SK-N-MC (cell line): Measurements from ENCODE around the gene RUVBL2.

Experiments used
- DNase-seq: peaks from one replicate; pipeline ENCODE4 v3.0.0-alpha.2; 2011; ENCODE audit warnings: low read depth, low spot score
- H3K27ac ChIP-seq: fragments of 200-600 bp; sonication (generic); 2 replicates; pipeline ENCODE4 v1.5.1; 2016; ENCODE audit warnings: mixed run types
- H3K36me3 ChIP-seq: fragments of 200-600 bp; sonication (generic); 2 replicates; pipeline ENCODE4 v1.6.1; 2017; ENCODE audit warnings: antibody characterized with exemption, low read length, mixed read lengths; ENCODE audit not compliant: insufficient read depth
- H3K4me3 ChIP-seq: fragments of 200-600 bp; sonication (generic); 2 replicates; pipeline ENCODE4 v1.5.1; 2016
- H3K9ac ChIP-seq: fragments of 200-600 bp; sonication (generic); 2 replicates; pipeline ENCODE4 v1.8.0; 2017; ENCODE audit warnings: mixed run types, mixed read lengths; ENCODE audit not compliant: insufficient read length
- H3K9me3 ChIP-seq: fragments of 200-600 bp; sonication (generic); 2 replicates; pipeline ENCODE4 v1.6.1; 2017; ENCODE audit warnings: low read depth, mild to moderate bottlenecking, antibody characterized with exemption, low read length, moderate library complexity, mixed read lengths
- EZH2 ChIP-seq: fragments of 200-600 bp; sonication (generic); IDR thresholded peaks from one replicate; pipeline ENCODE4 v1.6.1; 2017; ENCODE audit warnings: antibody characterized with exemption
- FOXP2 ChIP-seq: optimal IDR thresholded peaks from 2 replicates; pipeline ENCODE3; 2011; ENCODE audit warnings: mild to moderate bottlenecking, moderate library complexity; ENCODE audit not compliant: insufficient read depth; ENCODE audit errors: extremely low read length, control extremely low read depth
- POLR2AphosphoS5 ChIP-seq: IDR thresholded peaks from 2 replicates; pipeline ENCODE4 v1.6.1; 2012; ENCODE audit warnings: mild to moderate bottlenecking, low read depth, low read length, borderline replicate concordance

The RUVBL2 gene

DNA sequence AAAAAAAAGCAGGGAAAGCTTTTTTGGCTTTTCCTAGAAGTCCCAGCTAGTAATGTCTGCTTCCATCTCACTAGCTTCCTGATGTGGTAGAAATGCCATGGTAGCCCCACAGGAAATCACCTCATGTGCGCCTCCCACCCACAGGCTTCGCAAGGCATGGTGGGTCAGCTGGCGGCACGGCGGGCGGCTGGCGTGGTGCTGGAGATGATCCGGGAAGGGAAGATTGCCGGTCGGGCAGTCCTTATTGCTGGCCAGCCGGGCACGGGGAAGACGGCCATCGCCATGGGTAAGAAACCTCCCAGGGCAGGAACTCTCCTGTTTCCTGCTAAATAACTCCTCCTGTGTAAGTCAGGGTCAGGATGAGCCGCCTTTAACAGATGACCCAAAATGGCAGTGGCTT lies 10.4 kb downstream of the RUVBL2 start:
- H3K36me3 ChIP-seq: peaks cover 54% of the 10 kb centered on the region
- TF ChIP-seq EZH2: no peak
- no peak for TF ChIP-seq POLR2AphosphoS5
- no peak for TF ChIP-seq FOXP2

GRCh38 chr19:49004964-49005614 lies 11.4 kb downstream of the RUVBL2 start:
- no peak for TF ChIP-seq POLR2AphosphoS5
- TF ChIP-seq FOXP2: no peak
- no peak for TF ChIP-seq EZH2
- Histone ChIP-seq H3K9ac (no peak overlapping the region), H3K36me3 (peaks cover 57% of the 10 kb centered on the region), H3K4me3 (no peak overlapping the region), H3K27ac (no peak overlapping the region), H3K9me3 (no peaks in the 10 kb centered on the region)
- no peak for DNase-seq

More for the DNA sequence above, 10.4 kb downstream of the RUVBL2 start:
- Histone ChIP-seq H3K4me3 (no peak overlapping the region), H3K9me3 (no peaks in the 10 kb centered on the region), H3K27ac (no peak overlapping the region), H3K9ac (no peak overlapping the region)
- DNase-seq: no peak

DNA sequence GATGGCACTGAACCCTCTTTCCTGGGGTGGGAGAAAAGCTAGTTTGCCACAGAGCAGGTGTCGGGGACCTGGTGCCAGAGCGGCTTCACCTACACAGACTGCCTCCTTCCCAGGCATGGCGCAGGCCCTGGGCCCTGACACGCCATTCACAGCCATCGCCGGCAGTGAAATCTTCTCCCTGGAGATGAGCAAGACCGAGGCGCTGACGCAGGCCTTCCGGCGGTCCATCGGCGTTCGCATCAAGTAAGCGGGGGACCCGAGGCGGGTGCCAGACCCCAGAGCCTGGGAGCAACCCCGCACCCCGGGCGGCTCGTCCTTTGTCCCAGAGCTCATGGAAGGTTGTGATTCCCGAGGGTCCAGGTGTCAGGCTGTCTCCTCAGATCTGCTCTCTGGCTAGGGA lies 13.2 kb downstream of the RUVBL2 start:
- Histone ChIP-seq H3K36me3 (peaks cover 70% of the 10 kb centered on the region), H3K9ac (no peak overlapping the region), H3K9me3 (no peaks in the 10 kb centered on the region), H3K4me3 (no peak overlapping the region), H3K27ac (no peak overlapping the region)
- TF ChIP-seq EZH2 (no peak), POLR2AphosphoS5 (no peak), FOXP2 (no peak)
- no peak for DNase-seq

GRCh38 chr19:49009828-49010227 lies 16.1 kb downstream of the RUVBL2 start:
- Histone ChIP-seq H3K9me3 (no peaks in the 10 kb centered on the region), H3K9ac (no peak overlapping the region), H3K36me3 (peaks cover 60% of the 10 kb centered on the region), H3K4me3 (no peak overlapping the region), H3K27ac (no peak overlapping the region)
- no peak for DNase-seq
- TF ChIP-seq FOXP2 (no peak), POLR2AphosphoS5 (no peak), EZH2 (no peak)

DNA sequence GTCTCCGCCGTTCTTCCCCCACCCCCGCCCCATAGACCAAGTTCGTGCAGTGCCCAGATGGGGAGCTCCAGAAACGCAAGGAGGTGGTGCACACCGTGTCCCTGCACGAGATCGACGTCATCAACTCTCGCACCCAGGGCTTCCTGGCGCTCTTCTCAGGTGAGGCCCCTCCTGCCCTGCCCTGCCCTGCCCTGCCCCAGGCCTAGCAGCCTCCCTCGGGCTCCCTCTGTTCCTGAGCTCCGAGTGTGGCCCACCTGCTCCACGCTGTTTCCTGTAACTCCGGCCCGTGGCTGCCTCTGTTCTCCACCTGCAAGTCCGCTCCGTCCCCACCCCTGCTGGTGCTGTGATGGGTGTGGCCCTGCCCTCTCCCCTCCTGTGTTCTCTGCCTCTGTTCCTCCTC lies 16.8 kb downstream of the RUVBL2 start:
- DNase-seq: no peak

GRCh38 chr19:49011194-49011593 lies 17.5 kb downstream of the RUVBL2 start:
- Histone ChIP-seq H3K4me3 (no peak overlapping the region), H3K9me3 (no peaks in the 10 kb centered on the region), H3K36me3 (peaks cover 57% of the 10 kb centered on the region)

More for the DNA sequence above, 16.8 kb downstream of the RUVBL2 start:
- no peak for TF ChIP-seq POLR2AphosphoS5
- TF ChIP-seq FOXP2: no peak
- no peak for TF ChIP-seq EZH2
- H3K27ac ChIP-seq: no peak overlapping the region
- no peaks in the 10 kb centered on the region for H3K9me3 ChIP-seq
- peaks cover 60% of the 10 kb centered on the region for H3K36me3 ChIP-seq
- no peak overlapping the region for H3K9ac ChIP-seq
- no peak overlapping the region for H3K4me3 ChIP-seq

GRCh38 chr19:49014123-49014869 lies 20.6 kb downstream of the RUVBL2 start:
- H3K4me3 ChIP-seq: no peak overlapping the region
- H3K36me3 ChIP-seq: peaks cover 41% of the 10 kb centered on the region
- TF ChIP-seq FOXP2 (no peak), EZH2 (no peak), POLR2AphosphoS5 (no peak)
- no peak overlapping the region; the same call in 1 of the 2 replicates for H3K27ac ChIP-seq
- no peaks in the 10 kb centered on the region for H3K9me3 ChIP-seq
- no peak overlapping the region for H3K9ac ChIP-seq
- DNase-seq: no peak

More at GRCh38 chr19:49011194-49011593, 17.5 kb downstream of the RUVBL2 start:
- no peak overlapping the region for H3K9ac ChIP-seq
- no peak for DNase-seq
- TF ChIP-seq POLR2AphosphoS5 (no peak), FOXP2 (no peak), EZH2 (no peak)
- no peak overlapping the region for H3K27ac ChIP-seq

- Histone ChIP-seq H3K4me3 (no peak overlapping the region), H3K9ac (no peak overlapping the region), H3K9me3 (no peaks in the 10 kb centered on the region), H3K36me3 (peaks cover 36% of the 10 kb centered on the region), H3K27ac (no peak overlapping the region)
- no peak for DNase-seq
- no peak for TF ChIP-seq POLR2AphosphoS5
- TF ChIP-seq FOXP2: no peak
- no peak for TF ChIP-seq EZH2
Observed at GRCh38 chr19:49014870-49015255, 21.2 kb downstream of the RUVBL2 start.
